Renal cortical epithelial cell (primary cell): ENCODE measurements around the gene NCAM2. TPM values are rescaled to one million over a fixed set of nuclear protein-coding genes. Genes with fewer than 3 reads are reported as not detected.
A peak's percentile ranks its signal among the peaks of the same experiment; 100 is the strongest.

Source experiments
- DNase-seq: peaks from one replicate; pipeline ENCODE4 v3.0.0-alpha.2; 2011; ENCODE audit warnings: low read depth
- total RNA-seq: library from RNA; depleted of rRNA; stranded (reverse); fragments of >200 nt; gene quantifications from 2 replicates; pipeline ENCODE4 v1.2.3, GENCODE V29; 2014

Gene NCAM2
- total RNA-seq, 1 donor from 2014 or later = 0.10 TPM

DNA sequence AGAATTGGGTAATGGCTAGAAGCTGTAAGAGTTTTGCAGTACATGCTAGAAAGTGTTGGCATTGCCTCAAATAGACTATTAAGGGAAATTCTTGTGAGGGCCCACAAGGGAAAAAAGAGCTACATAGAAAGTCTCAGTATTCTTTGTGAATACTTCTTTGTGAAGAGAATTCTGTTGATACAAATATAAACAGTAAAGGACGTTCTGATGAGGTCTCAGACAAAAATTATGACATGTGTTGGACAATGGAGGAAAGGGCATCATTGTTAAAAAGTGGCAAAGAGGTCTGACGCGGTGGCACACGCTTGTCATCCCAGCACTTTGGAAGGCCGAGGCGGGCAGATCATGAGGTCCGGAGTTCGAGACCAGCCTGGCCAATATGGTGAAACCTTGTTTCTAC, 458.9 kb downstream of the NCAM2 start:
- DNase-seq = no peak

DNA sequence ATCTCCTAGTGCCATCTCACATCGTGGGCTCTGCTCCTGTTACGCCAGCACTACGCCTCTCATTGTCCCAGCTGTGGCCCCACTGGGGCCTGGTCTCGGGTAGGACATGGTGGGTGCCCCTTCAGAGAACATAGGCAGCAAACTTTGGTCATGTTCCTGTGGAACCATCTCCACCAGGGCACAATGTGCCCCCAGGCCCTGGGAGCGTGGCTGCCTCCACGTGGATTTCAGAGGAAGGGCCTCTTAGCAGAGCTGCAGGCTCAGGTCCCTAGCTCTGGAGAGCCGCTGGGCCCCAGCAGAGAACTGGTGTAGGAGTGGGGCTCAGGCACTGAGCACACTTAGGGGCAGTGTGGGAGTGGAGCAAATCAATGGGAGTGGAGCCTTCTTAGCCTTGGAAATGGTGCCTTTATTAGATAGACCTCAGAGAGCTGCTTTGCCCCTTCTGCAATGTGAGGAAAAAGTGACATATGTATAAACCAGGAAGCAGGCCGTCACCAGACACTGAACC, 460.0 kb downstream of the NCAM2 start:
- no peak for DNase-seq

DNA sequence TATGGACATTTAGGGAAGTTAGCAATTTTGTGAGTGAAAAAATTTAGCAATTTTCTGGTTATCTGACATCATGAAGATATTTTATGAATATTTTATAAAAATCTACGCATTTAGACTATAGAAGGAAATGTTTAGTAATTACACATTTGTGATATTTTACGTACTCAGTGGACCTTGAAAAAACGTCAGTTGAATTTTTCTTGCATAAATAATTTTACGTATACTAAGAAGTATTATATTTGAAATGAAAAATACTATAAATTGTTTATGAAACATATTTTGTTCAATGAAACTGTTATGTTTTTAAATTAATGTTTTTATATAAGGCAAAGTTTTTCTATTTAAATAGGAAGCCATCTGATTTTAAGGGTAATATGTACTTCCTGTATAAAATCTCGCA, 462.8 kb downstream of the NCAM2 start:
- DNase-seq = no peak

DNA sequence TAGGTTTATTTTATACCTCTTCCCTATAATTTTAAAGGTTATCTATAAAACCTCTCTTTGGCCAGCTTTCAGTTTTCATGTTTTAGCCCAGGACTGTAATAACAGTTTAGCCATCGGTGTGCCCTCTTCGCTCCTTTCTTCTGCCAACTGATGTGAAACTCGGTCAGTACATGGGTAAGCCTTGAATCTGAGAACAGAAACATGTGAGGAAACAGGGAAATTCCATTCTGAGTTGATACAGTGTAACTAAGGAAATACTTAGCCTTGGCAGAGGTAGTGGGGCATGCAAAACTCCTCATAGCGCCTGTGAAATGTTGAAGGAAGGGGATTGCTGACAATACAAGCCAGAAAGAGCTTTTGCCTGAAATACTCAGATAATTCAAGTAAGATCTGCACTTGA, 465.2 kb downstream of the NCAM2 start:
- peak; percentile 0 for DNase-seq

DNA sequence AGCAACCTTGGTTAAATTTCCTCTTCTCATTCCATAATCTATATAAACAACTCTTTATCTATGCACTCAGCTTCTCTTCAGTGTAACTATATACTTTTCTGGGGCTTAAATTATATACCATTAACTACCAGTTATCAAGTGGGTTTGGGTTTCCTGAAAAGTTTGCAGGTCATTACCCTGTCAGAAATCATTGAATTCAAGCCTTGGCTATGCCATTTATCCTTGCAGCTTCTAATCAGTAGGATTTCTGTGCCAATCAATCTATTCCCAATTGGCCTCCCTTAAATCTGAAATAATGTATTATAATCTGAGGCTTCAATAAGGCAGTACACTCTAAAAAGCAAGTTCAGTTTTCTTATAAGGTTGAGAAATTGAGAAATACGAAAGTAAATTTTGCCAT, 466.5 kb downstream of the NCAM2 start:
- DNase-seq = no peak

DNA sequence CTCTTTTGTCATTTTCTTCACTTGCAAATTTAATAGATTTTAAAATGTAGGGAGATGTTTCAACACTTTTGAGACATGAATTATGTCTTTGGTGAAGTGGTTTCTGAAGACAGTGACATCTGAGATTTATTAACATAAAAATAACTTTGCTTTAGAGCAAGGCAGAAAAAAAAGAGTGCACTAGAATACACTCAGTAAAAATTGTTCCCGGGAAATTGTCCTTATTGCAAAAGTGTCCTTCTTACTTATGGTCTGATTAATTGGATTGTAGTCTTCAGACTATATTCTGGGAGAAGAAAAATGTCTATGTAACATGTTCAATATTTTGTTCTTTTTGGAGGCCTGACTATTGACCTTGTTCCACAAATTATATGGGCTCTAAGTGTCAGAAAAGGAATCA, 468.5 kb downstream of the NCAM2 start:
- no peak for DNase-seq

DNA sequence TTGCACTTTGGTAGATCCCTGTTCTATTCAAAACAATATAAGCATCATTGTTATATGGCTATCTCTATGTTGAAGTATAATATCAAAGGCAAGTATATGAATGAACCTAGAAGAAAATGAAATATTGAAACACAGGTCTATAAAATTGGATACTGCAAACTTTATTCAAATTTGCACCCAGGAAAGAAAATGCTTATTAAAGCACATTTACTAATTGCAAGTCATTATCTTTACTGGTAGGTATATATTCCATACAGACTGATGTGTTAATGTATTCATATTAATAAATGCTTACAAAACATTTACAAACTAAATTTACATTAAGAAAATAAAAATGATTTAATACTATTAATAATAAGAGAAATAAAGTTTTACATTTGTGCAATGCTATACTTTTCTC, 469.8 kb downstream of the NCAM2 start:
- no peak for DNase-seq

DNA sequence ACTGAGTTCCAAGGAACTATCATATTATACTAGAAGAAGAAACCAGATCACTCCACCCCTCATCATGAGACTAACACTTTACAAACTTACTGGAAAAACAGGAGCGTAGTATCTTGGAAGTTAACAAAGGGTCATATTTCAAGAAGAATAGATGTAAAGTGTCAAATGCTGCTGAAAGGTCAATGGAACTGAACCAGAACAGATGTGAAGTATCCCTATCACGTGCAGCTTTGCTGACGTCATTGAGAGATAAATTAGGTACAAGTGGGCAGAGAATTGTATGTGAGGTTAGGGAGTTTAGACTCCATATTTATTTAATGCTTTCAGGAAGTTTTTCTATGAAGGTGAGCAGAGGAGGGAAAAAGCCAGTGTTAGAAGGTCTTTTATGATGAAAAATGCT, 483.0 kb downstream of the NCAM2 start:
- DNase-seq = no peak

DNA sequence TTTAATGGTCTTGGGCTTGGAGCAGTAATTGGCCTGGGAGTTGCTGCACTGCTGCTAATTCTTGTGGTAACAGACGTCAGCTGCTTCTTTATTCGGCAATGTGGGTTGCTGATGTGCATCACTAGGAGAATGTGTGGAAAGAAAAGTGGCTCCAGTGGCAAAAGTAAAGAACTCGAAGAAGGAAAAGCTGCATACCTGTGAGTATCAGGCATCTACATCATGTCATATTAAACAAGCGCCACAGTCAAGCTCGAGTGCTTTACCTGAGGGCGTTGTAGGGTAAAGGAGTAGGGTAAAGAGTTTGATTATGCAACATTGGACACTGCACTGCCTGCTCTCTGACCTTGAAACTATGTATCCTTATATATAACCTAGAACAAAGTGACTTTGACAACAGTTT, 510.6 kb downstream of the NCAM2 start:
- no peak for DNase-seq

DNA sequence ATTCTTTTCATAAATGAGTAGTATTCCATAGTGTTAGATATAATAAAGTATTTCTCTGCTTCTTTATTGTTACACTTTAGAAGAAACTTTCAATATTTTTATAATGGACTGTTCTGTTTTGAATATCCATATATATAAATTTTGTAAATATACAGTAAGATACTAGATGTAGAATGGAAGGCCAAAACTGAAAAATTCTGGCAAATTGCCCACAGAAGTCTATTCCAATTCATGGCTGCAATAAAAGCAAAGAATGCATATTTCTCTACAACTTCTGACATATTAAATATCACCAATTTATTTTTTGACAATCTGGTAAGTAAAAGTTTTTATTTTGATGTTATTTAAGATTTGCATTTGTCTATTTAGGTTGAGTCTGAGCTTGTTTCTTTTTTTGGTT, 532.5 kb downstream of the NCAM2 start:
- DNase-seq = no peak

DNA sequence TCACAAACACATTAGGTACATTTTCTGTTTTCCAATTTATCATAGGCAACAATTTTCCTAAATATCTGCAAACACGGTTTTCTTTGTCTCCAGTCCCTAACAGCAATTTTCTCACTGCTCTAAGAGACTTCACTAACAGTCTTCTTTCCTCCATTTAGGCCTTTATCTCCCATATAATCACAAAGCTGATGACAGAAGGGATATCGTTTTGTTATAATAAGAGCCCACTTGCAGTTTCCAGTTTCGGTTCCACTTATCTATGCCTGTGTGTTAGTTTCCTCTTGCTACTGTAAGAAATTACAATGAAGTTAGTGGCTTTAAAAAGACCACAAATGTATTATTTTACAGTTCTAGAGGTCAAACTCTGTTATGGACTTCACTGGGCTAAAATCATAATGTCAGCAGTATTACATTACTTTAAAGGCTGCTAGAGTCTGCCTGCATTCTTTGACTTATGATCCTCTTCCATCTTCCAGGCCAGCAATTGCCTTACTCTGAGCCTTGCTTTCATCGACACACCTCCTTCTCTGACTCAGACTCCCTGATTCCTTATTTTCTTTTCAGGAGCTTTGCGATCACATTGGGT, 549.3 kb downstream of the NCAM2 start:
- DNase-seq = no peak

DNA sequence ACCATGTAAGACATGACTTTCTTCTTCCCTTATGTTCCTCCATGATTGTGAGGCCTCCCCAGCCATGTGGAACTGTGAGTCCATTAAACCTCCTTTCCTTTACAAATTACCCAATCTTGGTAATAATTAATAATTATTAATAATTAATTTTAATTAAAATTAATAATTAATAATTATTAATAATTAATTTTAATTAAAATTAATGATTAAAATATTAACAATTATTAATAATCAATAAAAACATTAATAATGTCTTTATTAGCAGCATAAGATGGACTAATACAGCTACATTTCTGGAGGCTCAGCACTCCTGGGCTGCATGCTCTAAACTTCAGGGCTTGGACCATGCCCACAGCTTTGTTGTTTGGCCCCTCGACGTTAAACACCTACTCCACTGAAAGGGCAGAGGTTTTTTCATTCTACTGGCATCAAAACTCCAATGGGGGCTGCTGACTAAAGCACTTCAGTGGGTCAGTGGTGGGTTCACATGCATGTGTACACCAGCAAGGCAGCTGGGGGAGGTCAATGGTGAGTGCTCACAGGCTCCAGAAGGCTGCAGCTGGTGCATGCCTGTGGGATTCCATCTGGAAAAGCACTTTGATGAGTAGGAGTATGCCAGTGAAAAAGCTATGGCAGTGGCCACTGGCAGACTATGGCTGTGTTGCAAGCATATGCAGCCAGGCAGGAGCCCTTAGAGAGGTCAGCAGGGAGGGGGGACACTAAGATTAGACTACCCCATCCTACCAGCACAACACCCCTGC, 561.3 kb downstream of the NCAM2 start:
- no peak for DNase-seq
